Uterine smooth muscle cell (primary cell): ENCODE data around the gene FRMPD2. TPM values are rescaled to one million over a fixed set of nuclear protein-coding genes. Genes with fewer than 3 reads are reported as not detected.

Experiments used
- total RNA-seq: library from RNA; depleted of rRNA; stranded (reverse); fragments of >200 nt; gene quantifications from 2 replicates; pipeline ENCODE4 v1.2.3, GENCODE V29; 2014

Gene FRMPD2
- under 0.01 TPM in 1 of 2 replicates, not detected in the other for total RNA-seq

GRCh38 chr10:48274636-48275035 lies at the start of gene FRMPD2:
FRMPD2 (minus strand) TSS chr10:48274696; CDS start chr10:48274567, 129 bp downstream.

GRCh38 chr10:48306265-48306869 lies 31.9 kb upstream of the FRMPD2 start, which contains the start of gene MAPK8:
MAPK8 (plus strand) TSS chr10:48306677; CDS start chr10:48401661, 94,984 bp downstream.

Other genes with a start within 250 kb of the FRMPD2 start
- 64.9 and 72.7 TPM in 2 replicates for gene MAPK8, start 32.0 kb upstream of the FRMPD2 start, total RNA-seq